GM18868 (cell line): Measurements from ENCODE around the gene SLC10A7.
"Not testable (repeated sequence)": the region's sequence is repeated elsewhere in the genome, so short reads cannot be mapped to it uniquely, and the experiment has no call there.

Experiments
- ATAC-seq: cut with Tn5 transposase; IDR thresholded peaks from one replicate; pipeline ENCODE4 v1.9.1; 2021; ENCODE audit warnings: mild to moderate bottlenecking, moderate library complexity; ENCODE audit not compliant: unreplicated experiment

The SLC10A7 gene

DNA sequence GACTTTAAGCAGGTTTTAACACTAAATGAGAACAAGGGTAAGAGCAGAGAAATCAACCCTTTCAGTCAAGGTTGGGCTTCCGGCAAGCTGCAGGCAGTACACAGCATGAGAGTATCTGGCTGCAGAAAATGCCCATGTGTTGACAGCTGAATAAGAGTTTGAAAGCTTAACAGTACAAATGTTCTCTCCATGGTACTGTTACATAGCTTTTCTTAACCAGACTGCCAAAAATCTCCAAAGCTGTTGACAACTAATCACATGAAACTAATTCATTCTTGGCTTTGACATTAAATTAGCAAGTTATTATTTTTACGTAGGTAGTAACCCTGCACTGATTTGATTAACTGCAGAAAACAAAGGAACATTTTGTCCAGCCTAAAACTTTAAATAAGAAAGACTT is 153.5 kb downstream of the SLC10A7 start:
- no peak for ATAC-seq

DNA sequence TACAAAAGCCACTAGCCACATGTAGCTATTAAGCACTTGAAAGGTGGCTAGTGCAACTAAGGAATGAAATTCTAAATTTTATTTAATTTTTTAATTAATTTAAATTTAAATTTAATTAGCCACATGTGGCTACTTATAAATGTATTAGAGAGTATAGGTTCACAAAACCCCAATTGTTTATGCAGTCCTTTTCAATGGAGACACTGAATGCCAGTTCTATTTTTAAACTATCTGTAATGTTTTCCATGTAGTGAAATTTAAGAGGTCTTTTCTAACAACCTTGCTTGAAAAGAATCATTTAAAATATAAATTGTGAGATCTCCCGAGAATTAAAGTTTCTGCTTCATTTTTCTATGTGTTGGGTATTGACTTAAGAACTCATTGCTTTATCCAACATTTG is 154.4 kb downstream of the SLC10A7 start:
- no peak for ATAC-seq

DNA sequence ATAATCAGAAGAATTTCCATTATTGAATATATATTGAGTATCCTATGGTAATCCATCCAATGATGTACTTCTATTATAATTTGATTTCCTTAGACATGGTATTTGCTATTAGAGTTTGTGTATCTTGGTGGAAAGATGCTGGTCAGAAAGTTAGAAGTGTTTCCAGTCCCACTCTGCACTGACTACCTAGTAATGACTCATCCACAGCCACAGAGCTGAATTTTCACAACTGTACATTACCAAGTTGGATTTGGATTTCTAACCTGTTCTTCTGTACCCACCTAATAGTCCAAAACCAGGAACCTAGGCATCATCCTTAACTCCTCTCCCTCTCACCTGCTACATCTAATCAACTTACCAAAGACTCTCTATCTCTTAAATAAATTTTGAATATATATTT is 162.0 kb downstream of the SLC10A7 start:
- ATAC-seq, result no peak

DNA sequence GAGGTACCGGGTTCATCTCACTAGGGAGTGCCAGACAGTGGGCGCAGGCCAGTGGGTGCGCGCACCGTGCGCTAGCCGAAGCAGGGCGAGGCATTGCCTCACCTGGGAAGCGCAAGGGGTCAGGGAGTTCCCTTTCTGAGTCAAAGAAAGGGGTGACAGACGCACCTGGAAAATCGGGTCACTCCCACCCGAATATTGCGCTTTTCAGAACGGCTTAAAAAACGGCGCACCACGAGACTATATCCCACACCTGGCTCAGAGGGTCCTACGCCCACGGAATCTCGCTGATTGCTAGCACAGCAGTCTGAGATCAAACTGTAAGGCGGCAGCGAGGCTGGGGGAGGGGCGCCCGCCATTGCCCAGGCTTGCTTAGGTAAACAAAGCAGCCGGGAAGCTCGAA is 171.6 kb downstream of the SLC10A7 start:
- ATAC-seq, result not testable (repeated sequence)

DNA sequence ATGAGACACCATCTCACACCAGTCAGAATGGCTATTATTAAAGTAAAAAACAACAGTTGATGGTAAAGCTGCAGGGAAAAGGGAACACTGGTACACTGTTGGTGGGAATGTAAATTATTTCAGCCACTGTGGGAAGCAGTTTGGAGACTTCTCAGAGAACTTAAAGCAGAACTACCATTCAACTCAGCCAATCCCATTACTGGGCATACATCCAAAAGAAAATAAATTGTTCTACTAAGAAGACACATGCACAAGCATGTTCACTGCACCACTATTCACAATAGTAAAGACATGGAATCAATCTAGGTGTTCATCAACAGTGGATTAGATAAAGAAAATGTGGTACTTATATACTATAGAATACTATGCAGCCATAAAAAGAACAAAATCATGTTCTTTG is 172.4 kb downstream of the SLC10A7 start:
- no peak for ATAC-seq

DNA sequence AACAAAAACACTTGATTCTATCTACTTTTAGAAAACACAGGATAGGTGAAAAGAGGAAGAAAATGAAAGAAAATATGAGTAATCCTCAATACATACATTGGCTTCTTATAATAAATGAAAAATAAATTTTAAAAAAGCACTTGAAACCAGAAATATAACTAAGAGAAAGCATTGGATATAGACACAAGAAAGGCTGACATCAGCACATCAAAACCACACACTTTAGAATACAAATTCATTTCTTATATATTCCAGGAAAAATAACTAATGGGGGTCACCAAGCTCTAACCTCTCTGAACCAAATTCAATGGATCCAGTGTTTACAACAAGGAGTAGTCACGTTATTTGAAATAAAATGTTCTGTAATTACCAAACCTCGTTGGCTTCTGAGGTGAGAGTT is 173.9 kb downstream of the SLC10A7 start:
- ATAC-seq, result no peak

DNA sequence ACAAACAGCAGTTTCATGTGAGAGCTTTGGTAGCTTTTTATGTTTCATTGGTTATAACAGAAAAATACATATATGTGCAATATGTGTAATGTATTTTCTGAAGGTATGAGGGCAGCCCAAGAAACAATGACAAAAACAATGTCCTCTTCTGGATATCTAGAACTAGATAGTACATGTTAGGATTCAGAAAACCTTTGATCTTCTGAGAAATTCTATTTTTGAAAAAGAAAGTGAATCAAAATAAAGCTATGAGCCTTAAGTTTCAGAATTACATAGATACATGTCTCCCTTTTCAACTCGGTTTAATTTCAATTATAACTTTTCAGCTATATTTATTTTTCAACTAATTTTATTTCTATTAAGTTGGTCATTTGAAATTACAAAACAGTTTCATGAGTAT is 175.5 kb downstream of the SLC10A7 start:
- ATAC-seq, result peak; percentile 35

DNA sequence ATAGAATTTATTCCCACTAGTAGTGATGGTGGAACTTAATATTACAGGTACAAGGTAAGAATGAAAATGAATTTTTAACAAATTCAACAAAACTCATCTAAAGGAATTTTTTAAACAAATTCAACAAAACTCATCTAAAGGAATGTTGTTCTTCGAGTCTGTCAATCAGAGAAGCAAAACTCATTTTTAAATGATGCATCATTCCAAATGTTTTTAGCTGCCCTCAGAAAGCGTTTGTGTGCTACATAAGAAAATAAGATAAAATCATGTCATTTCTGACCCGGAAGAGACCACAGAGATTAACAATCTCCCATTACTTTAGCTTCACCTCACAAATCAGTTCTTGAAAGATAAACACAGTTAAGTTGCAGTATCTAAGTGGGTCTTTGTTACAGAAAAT is 178.0 kb downstream of the SLC10A7 start:
- no peak for ATAC-seq

DNA sequence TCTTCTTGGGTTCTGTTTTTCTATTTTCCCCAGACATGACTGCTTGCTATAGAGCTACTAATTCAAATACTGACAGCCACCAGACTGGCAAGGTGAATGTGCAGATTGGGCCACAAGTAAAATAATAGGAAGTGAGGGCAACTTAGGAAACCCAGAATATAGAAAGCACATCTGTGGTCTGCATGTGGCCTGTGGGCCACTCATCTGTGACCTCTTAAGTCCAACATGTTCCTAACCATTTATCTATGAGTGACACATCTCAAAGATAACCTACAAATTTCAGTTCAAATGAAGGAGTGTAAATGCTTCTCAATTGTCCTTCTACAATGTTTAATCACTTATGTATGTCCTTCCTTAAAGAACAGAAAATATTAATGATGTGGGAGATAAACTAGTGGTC is 178.5 kb downstream of the SLC10A7 start:
- ATAC-seq, result peak; percentile 71

DNA sequence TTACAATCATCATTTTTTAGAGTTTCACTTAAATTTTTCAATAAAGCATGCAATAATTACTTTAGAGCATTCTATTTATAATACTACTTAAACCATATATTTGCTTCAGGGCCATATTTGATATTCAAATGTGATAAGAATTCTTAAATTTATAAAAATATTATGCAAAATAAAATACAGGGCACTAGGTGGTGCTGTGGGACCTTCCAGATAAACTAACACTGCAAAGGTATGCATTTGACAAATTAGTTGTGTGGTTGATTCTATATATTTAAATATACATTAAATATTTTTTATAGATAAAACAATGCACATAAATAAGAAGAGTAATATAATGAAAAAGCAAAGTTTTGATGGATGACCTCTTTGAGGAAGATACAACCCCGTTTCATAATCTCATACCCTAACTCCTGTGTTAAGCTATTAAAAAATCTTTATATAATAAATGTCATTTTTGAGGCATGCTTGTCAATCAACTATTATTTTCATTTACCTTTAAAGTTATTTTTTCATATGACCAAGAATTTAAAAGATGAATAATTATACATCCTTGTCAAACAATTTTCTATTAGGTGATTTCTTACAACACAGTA is 179.0 kb downstream of the SLC10A7 start:
- ATAC-seq, result no peak

DNA sequence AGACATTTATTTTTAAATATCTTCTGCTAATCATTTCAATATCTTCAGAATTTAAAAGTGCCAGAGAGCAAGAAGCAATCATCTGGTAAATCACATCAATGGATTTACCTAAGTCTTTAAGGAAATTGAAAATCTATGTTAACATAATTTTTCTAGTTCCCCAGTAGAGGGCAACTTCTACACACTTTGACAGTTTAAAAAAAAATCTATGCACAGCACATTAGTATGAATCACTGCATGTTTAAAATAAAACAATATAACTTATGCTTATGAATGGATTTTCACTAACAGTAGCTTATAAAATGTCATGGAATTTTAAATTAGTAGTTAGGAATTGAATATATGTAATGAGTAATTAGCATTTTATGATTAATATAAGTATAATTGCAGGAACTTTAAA is 180.9 kb downstream of the SLC10A7 start:
- no peak for ATAC-seq

DNA sequence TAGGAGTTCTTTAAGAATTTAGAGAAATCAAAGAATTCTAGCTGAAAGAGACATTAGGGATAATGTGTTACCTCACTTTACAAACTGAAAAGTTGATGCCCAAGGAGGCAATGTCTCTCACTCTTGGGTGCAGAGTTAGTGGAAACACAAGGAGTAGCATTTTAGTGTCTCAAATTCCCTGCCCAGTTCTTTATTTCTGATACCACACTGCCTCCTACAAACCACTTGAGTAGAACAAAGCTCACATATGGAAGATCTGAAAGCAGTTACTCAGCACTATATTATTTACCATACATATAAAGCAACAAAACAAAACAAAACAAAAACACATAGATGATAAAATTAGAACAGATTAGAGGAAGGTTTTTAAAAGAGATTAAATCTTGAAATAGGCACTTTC is 183.2 kb downstream of the SLC10A7 start:
- ATAC-seq, result no peak

DNA sequence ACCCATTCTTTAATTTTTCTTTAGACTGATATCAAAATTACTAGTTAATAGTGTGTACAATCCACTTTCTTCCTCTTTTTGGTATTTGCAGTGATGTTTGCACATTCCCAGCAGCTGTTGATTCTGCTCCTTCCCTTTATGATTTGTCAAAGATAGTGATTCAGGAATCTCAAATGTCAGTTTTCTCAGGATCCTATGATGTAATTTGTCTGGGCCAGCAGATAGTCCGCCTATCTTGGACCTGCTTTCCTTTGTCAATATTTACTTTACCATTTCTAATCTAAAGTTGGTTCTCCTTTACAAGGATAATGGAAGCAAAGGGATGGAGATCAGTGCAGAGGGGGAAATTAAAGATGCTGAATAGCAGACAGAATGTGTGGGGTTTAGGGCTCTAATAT is 185.3 kb downstream of the SLC10A7 start:
- ATAC-seq, result no peak

DNA sequence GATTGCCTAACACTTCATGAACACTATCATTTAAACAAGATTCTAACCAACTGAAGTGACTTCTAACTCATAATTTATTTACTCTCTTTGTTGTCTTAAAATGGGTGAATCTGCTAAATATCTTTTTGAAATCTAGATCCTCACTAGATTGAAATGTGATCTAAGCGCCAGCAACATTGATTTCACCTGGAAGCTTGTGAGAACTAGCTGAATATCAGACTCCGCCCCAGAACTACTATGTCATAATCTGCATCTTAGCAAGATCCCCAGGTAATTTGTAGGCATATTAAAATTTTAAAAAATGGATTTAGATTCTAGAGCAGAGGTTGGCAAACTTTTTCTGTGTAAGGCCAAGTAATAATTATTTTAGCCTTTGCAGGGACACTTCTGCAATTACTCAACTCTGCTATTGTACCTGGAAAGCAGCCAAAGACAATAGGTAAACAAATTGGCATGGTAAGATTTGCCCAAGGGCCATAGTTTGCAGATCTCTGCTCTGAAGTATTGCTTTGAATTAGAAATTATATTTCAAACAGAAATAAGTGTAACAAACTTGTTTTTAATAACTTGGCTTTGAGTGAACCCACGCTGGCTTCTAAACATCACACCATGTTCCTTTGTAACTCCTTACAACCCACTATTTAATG is 185.9 kb downstream of the SLC10A7 start:
- no peak for ATAC-seq

DNA sequence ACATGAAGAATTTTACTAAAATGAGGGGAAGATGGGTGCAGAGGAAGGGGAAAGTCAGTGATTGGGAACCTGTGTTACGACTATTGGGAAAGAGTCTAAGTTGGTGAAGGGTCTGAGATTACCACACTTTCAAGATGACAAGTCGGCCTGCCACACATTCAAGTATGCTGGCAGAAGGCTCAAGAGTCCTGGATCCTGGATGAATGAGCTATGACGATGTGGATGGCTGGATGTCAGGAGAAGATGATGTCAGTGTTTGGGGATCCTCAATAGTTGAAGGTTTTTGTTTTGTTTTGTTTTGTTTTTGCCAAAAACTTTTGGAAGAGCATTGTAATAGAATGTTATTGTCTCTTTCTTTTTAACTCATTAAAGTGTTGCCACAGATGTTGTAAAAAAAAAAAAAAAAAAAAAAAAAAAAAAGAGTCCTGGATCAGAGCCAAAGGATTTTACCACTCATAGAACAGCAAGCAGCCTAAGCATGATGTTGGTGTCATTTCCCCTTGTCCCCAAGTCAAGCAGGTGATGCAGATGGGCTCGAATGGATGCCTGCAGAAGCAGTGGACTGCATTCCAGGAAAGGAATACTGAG is 186.8 kb downstream of the SLC10A7 start:
- ATAC-seq, result no peak

DNA sequence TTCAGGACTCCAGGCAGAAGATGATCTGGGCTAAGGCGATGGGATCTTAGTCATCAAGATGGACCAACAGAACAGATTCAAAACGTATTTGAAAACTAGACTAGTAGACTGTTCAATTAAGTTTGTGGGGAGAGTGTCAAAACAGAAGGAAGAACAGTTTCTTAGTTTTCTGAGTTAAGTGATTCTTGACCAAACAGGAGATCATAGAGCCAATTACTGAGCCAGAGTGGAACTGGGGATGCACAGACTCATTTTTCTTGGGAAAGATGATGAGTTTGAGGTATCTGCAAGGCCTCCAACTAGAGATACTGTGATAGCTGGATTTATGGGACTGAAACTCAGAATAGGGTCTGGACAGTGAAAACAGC is 187.9 kb downstream of the SLC10A7 start:
- no peak for ATAC-seq

DNA sequence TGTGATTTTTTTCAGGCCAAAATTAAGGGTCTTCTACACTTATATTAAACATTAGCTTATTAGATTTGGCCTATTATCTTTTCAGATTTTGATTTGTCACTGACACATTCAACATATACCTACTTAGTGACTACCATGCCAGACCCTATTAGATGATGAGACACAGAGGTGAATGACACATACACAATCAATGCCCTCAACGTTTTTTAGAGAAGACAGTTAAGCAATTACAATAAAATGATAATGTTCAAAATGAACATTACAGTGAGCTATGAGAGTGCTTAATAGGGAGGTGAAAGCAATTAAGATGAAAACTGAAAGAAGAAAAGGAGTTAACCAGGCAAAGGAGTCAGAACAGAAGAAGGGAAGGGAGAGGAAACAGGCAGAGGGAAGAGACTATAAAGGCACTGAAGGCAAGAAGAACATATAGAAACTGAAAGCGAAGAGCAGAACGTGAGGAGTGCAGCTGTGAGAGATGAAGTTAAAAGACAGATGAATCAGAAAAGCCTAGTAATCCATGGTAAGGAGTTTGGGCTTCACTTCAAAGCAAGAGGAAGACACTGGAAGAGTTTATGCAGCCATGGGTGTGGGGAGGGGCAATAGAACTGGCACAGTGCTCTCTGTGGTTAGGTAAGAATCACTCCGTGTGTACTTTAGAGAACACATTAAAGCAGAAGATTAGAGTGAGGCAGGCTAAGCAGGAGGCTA is 188.4 kb downstream of the SLC10A7 start:
- peak; percentile 85 for ATAC-seq

DNA sequence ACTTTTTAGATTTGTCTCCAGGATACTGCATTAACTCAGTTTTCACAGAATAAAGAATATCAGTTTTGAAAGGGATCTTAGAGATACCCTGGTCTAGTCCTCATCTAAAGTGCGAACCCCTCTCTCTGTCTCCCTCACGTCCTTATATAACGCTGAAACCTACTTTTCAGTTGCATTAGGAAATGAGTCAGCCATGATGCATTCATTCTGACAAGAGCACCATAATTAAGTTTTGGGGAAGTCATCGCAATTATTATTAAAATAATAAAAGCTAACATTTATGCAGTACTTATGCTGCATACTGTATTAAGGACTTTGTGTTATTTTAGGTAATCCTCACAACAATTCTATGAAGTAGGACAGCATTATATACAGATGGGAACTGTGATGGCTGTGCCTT is 191.3 kb downstream of the SLC10A7 start:
- no peak for ATAC-seq

DNA sequence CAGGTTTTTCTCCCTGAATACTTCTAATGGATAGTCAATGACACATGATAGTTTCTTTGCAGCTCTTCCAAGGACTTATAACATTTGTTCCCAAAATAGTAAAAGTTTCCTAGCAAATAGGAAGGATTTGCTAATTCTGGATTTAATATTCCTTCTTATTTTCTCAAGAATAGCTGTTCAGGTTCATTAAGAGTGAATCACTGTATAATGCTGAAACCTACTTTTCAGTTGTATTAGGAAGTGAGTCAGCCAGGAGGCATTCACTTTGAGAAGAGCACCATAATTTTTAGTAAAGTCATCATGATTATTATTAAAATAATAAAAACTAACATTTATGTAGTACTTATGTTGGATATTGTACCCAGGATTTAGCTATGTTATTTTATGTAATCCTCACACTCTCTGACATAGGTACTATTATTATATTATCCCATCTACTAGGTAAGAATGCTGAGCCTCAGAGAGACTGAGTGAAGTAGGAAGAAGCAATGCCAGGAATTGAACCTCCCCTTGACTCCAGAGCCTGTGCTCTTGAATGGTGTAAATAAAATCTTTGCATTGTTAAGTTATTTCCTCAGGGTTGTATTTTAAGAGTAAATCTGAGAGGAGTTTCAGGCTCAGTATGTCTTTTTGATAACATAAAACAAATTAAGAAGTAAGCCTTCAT is 192.6 kb downstream of the SLC10A7 start:
- ATAC-seq, result no peak

DNA sequence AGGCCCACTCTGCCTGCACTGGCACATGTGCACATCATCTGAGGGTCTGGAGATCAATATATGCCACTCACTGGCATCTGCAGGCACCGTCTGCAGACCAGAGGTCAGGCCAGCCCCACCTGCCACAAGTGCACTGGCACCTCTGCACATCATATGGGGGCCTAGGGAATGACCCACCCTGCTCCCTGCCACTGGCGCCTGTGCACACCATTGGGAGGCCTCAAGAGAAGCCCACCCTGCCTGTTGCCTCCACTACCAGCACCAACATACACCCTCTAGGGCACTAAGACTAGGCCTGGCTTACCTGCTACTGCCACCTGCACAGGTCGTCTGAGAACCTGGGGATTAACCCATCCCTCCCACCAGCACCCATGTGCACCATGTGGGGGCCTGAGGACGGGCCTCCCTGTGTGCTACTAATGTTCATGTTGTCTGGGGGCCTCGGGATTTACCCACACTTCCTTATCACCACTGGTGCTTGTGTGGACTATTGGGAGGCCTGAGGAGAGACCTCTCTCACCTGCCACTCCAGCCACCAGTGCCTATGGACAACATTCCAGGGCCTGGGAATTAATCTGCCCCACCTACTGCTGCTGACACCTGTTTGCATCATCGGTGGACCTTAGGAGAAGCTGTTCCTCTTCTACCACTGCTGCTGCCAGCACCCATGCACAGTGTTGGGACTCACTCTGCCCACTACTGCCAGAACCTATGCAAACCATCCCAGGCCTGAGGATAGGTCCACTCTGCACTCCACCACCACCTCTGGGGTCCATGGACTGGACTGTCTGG is 193.7 kb downstream of the SLC10A7 start:
- no peak for ATAC-seq

DNA sequence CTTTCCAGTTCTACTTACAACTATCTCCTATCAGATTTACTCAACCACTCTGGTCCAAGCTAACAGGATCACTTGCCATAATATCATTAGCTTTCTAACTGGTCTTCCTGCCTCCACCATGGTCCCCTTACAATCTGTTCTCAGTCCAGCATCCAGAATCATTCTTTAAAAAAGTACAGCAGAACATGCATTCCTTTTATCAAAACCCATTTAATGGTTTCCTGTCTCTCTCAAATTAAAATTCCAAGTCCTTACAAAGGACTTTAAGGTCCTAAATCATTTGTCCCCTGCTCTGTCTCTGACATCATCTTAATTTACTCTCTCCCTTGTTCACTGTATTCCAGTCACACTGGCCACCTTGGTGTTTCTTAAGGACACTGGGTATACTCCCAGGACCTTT is 202.8 kb downstream of the SLC10A7 start:
- no peak for ATAC-seq
